Left cardiac atrium (tissue), 4 donors: ENCODE measurements around the gene PSMB2. TPM values are rescaled to one million over a fixed set of nuclear protein-coding genes. Genes with fewer than 3 reads are reported as not detected.
"Not testable (repeated sequence)": the region's sequence is repeated elsewhere in the genome, so short reads cannot be mapped to it uniquely, and the experiment has no call there.

Experiments used
- ATAC-seq, 2 donors: fragments of 200-7000 bp; cut with Tn5 transposase; one replicate each; pipeline ENCODE4 v1.9.1; 2020; ENCODE audit warnings: mild to moderate bottlenecking in 2 of 2, moderate library complexity in 2 of 2
- DNase-seq: peaks from one replicate; pipeline ENCODE4 v3.0.0-alpha.2; 2020
- intact Hi-C, 2 donors: fragments of 100-400 bp; cut with DNase I; formaldehyde crosslinking; loops; one replicate each; pipeline versions ENCODE4 v1.14.1 to v1.15.1; 2022 to 2023
- total RNA-seq, 2 donors: library from RNA; stranded (reverse); fragmentation: NEBNext Ultra II Directional; extraction: Animal tissue kit (Norgen Biotek cat#: 25700); gene quantifications; one replicate each; pipeline ENCODE4 v1.2.1, GENCODE V29; 2021
- donor health status: DM: no; HTN: yes; CAD: no.
- donor health status: DM: no; HTN: yes; CAD: no; lungs with severe emphysema.
- donor health status: DM: yes; HTN: yes; CAD: no.
- donor health status: Dilated cardiomyopathy.

The PSMB2 gene
- total RNA-seq, 2 donors from 2014 or later: 35.0 to 36.4 TPM

- intact Hi-C loops: no loop called here
- no peak for ATAC-seq
- no peak for DNase-seq
These were observed 41.9 kb downstream of the PSMB2 start for GRCh38 chr1:35599411-35599810.

GRCh38 chr1:35598895-35599294 lies 42.4 kb downstream of the PSMB2 start:
- ATAC-seq: no peak
- intact Hi-C loops: no loop called here
- no peak for DNase-seq

- ATAC-seq (no peak), DNase-seq (no peak)
- intact Hi-C loops: no loop called here
These were observed 43.5 kb downstream of the PSMB2 start for GRCh38 chr1:35597870-35598269.

- no peak for ATAC-seq
- DNase-seq: no peak
- intact Hi-C loops: no loop called here
These were observed 45.6 kb downstream of the PSMB2 start for GRCh38 chr1:35595684-35596083.

GRCh38 chr1:35594005-35594760 lies 47.1 kb downstream of the PSMB2 start:
- intact Hi-C loops: no loop called here
- DNase-seq (no peak), ATAC-seq (no peak)

GRCh38 chr1:35592991-35593769 lies 48.1 kb downstream of the PSMB2 start:
- intact Hi-C loops: no loop called here
- no peak for DNase-seq
- no peak for ATAC-seq

GRCh38 chr1:35591211-35591610 lies 50.1 kb downstream of the PSMB2 start:
- intact Hi-C loops: no loop called here
- ATAC-seq (no peak), DNase-seq (no peak)

- DNase-seq (no peak), ATAC-seq (no peak)
- intact Hi-C loops: no loop called here
These were observed 50.8 kb downstream of the PSMB2 start for GRCh38 chr1:35590476-35591040.

GRCh38 chr1:35589516-35590427 lies 51.6 kb downstream of the PSMB2 start:
- intact Hi-C loops: no loop called here
- DNase-seq (no peak), ATAC-seq (no peak)

GRCh38 chr1:35588197-35588910 lies 53.0 kb downstream of the PSMB2 start:
- no peak for ATAC-seq
- no peak for DNase-seq
- intact Hi-C loops: no loop called here

GRCh38 chr1:35587736-35588135 lies 53.6 kb downstream of the PSMB2 start:
- ATAC-seq (no peak), DNase-seq (no peak)
- intact Hi-C loops: no loop called here

- ATAC-seq: no peak
- intact Hi-C loops: no loop called here
These were observed 54.5 kb downstream of the PSMB2 start for GRCh38 chr1:35586808-35587207.

GRCh38 chr1:35585805-35586204 lies 55.5 kb downstream of the PSMB2 start:
- DNase-seq, intact Hi-C loops: not testable (repeated sequence)

More at GRCh38 chr1:35586808-35587207, 54.5 kb downstream of the PSMB2 start:
- no peak for DNase-seq

GRCh38 chr1:35585281-35585680 lies 56.0 kb downstream of the PSMB2 start:
- ATAC-seq: no peak
- no peak for DNase-seq
- intact Hi-C loops: no loop called here

More at GRCh38 chr1:35585805-35586204, 55.5 kb downstream of the PSMB2 start:
- ATAC-seq: not testable (repeated sequence)

- intact Hi-C loops, ATAC-seq, DNase-seq: not testable (repeated sequence)
These were observed 59.7 kb downstream of the PSMB2 start for GRCh38 chr1:35581621-35582020.

- intact Hi-C loops: no loop called here
- ATAC-seq (no peak), DNase-seq (no peak)
These were observed 60.4 kb downstream of the PSMB2 start for GRCh38 chr1:35580949-35581388.

- intact Hi-C loops: loop anchor here in 1 of 2 donors (10.0 kb wide), 1 partner anchor 197 kb away; no protein-coding TSS in a partner anchor
- DNase-seq: no peak
- ATAC-seq: peak; percentile 76
These were observed 64.0 kb downstream of the PSMB2 start for GRCh38 chr1:35577071-35577998.
